ENCODE data around the gene DRG2.

DRG2 gene

GRCh38 chr17:18105027-18105426 is 17.3 kb downstream of the DRG2 start:
- no peak for TF ChIP-seq CTCF (IDR thresholded peaks at IDR 0.05)

- TF ChIP-seq CTCF (IDR thresholded peaks at IDR 0.05) = no peak
Measured at GRCh38 chr17:18105595-18105994, 17.8 kb downstream of the DRG2 start.

- TF ChIP-seq CTCF (IDR thresholded peaks at IDR 0.05) = no peak
Measured at GRCh38 chr17:18106211-18106610, 18.5 kb downstream of the DRG2 start.

GRCh38 chr17:18107061-18107790 is 19.5 kb downstream of the DRG2 start:
- no peak for TF ChIP-seq CTCF (IDR thresholded peaks at IDR 0.05)

- TF ChIP-seq CTCF (IDR thresholded peaks at IDR 0.05) = no peak
Measured at GRCh38 chr17:18107971-18108370, 20.2 kb downstream of the DRG2 start.

GRCh38 chr17:18108401-18109312 is 20.9 kb downstream of the DRG2 start, which contains the start of gene MYO15A:
TSS of gene MYO15A (plus strand) at chr17:18108756. CDS start at chr17:18118801, 10,045 bp downstream.
- TF ChIP-seq CTCF (IDR thresholded peaks at IDR 0.05) = no peak

GRCh38 chr17:18109935-18110485 is 22.3 kb downstream of the DRG2 start:
- TF ChIP-seq CTCF (IDR thresholded peaks at IDR 0.05) = no peak
